Activated CD4-positive, alpha-beta memory T cell treated with anti-CD3 and anti-CD28 coated beads, Interleukin-2, amount 10 ng/mL, durations not matched to agents 7 days and 5 days (primary cell): Measurements from ENCODE around the gene THOC7. TPM values are rescaled to one million over a fixed set of nuclear protein-coding genes. Genes with fewer than 3 reads are reported as not detected.
A peak's percentile ranks its signal among the peaks of the same experiment; 100 is the strongest.

Experiments
- CTCF ChIA-PET: fragments of 350-600 bp; sonication (Branson Sonifier 250); formaldehyde crosslinking; loops from one replicate; lab custom pipeline; 2021; ENCODE audit warnings: antibody characterized with exemption, inconsistent platforms; lab: Charles Lee
- POLR2A ChIA-PET: fragments of 350-600 bp; sonication (Branson Sonifier 250); formaldehyde crosslinking; loops from one replicate; lab custom pipeline; 2021; ENCODE audit warnings: antibody characterized with exemption; lab: Charles Lee
- DNase-seq: peaks from one replicate; pipeline ENCODE4 v3.0.0-alpha.2; 2020
- H3K27ac Mint-ChIP-seq: one replicate; pipeline ENCODE4 v1.8.0; 2021; ENCODE audit warnings: mild to moderate bottlenecking, mixed read lengths
- H3K27me3 Mint-ChIP-seq: one replicate; pipeline ENCODE4 v1.8.0; 2021; ENCODE audit warnings: mixed read lengths
- H3K36me3 Mint-ChIP-seq: one replicate; pipeline ENCODE4 v1.8.0; 2021; ENCODE audit warnings: low read depth, mixed read lengths
- H3K4me1 Mint-ChIP-seq: one replicate; pipeline ENCODE4 v1.8.0; 2021; ENCODE audit warnings: mixed read lengths
- H3K4me3 Mint-ChIP-seq: one replicate; pipeline ENCODE4 v1.8.0; 2021; ENCODE audit warnings: mild to moderate bottlenecking, mixed read lengths
- H3K9me3 Mint-ChIP-seq: one replicate; pipeline ENCODE4 v1.8.0; 2021; ENCODE audit warnings: mixed read lengths
- total RNA-seq, 2 experiments: library from RNA; stranded (reverse); gene quantifications; one replicate each; pipeline ENCODE4 v1.2.3, GENCODE V29; 2021

THOC7 gene
- total RNA-seq, 2 experiments from 2014 or later, result 78.4 to 79.2 TPM

DNA sequence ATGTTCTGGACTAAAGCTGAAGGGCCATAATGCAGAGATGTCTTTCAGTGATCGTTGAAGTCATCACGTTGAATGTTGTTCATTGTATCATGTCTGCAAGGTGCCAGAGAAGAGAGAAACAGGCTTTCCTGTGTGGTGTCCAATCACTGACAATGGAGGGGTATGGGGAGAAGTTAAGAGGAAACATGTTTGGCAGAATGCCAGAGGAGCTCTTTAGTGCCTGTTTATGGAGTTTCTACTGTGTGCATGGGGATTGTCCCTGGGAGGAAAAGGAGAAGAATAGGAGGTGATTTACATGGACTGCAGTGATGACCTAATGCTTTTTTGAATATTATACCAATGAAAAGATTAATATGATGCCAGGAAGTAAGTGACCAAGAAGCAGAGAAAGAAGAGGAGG lies 36.9 kb upstream of the THOC7 start:
- no peak overlapping the region for H3K4me3 Mint-ChIP-seq
- ChIA-PET POLR2A (no interaction called here), CTCF (no interaction called here)
- peaks cover 31% of the 10 kb centered on the region for H3K4me1 Mint-ChIP-seq
- no peaks in the 10 kb centered on the region for H3K9me3 Mint-ChIP-seq
- peaks cover 52% of the 10 kb centered on the region for H3K36me3 Mint-ChIP-seq
- H3K27me3 Mint-ChIP-seq, result no peaks in the 10 kb centered on the region
- DNase-seq, result no peak
- H3K27ac Mint-ChIP-seq, result peak overlapping the region; percentile 1

DNA sequence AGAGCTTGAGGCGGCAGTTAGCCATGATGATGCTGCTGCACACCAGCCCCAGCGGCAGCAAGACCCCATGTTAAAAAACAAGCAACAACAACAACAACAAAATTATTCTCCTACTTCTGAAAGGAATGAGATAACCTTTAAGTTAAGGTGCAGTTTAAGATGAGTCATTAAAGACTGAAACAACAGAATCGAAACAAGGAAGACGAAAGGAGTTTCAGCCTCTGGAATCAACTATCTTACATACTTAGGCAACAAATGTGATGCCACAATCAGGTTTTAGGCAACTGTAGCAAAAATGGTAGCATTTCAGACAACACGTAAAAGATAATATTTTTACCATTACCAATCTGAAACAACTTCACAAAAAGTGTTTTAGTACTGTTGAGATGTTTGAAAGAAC lies 36.4 kb upstream of the THOC7 start:
- H3K27me3 Mint-ChIP-seq, result no peaks in the 10 kb centered on the region
- CTCF ChIA-PET, result no interaction called here

DNA sequence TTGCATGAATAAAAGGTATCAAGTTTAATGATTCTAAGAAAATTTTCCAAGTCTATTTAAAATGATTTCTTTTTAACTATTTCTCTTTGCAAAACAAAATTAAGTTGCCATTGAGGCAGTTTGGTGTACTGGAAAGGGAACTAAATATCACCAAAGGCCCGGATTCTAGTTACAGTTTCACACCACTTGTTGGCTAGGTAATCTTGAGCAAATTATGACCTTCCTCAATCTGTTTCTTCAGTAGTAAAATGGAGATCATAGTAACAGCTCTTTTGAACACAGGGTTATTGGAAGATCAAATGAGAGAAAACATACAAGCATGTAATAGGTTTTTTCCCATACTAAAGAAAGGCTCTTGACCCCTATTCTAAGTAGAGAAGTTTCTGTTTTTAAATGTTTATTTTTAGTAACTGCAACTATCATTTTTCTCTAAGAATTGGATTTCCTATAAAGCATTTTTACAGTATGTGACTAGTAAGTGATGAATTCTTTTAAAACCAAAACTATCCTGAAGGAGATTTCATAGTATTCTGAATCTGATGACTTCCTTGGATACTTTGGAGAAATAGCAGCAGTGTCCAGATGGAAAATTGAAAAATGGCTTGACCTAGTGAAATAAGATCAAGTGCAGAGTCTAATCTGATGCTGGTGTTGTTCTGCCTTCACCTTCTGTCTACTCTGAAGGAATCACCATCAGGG lies 32.9 kb upstream of the THOC7 start:
- Mint-ChIP-seq H3K27ac (no peak overlapping the region), H3K4me3 (no peak overlapping the region), H3K9me3 (no peaks in the 10 kb centered on the region), H3K4me1 (peaks cover 37% of the 10 kb centered on the region), H3K27me3 (no peaks in the 10 kb centered on the region), H3K36me3 (peaks cover 51% of the 10 kb centered on the region)
- ChIA-PET CTCF (no interaction called here), POLR2A (interaction anchor here (1.1 kb wide), 1 partner anchor 13 kb away, joined by 3 read pairs; no protein-coding TSS in a partner anchor)
- no peak for DNase-seq

More for the DNA sequence above, 36.4 kb upstream of the THOC7 start:
- no peaks in the 10 kb centered on the region for H3K9me3 Mint-ChIP-seq
- H3K4me1 Mint-ChIP-seq, result peaks cover 36% of the 10 kb centered on the region
- H3K4me3 Mint-ChIP-seq, result no peak overlapping the region
- peak overlapping the region; percentile 1 for H3K27ac Mint-ChIP-seq
- POLR2A ChIA-PET, result no interaction called here
- no peak for DNase-seq
- peaks cover 52% of the 10 kb centered on the region for H3K36me3 Mint-ChIP-seq

DNA sequence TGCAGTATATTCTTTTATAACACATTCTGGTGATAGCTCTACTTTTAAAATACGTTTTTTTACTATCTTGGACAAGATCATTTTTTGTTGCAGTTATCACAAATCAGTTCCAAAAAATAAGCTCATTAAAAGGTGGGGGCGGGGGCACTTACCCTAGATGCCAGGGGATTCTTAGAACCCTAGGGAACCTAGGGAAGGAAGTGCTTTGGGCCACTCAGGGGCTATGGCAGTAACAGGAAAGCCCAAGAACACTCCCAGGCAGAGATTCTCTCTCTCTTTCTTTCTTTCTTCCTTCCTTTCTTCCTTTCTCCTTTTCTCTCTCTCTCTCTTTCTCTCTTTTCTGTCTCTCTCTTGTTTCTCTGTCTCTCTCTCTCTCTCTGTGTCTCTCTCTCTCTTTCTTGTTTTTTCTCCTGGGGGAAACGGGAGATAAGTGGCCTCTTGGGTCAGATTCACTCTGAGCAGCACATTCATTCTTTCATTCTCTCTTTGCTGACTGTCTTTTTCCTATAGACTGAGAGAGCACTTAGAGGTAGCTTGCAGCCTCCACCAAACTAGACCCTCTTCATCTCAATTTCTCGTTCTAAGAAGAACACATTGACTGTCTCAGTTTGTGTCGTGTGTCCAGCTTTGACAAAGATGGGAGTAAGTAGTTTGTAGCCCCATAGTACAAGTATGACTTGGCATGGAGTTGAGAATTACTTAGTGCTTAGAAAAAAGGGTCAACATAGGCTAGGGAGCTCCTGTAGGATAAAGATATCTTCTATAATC lies 32.0 kb upstream of the THOC7 start:
- peaks cover 34% of the 10 kb centered on the region for H3K4me1 Mint-ChIP-seq
- no peaks in the 10 kb centered on the region for H3K9me3 Mint-ChIP-seq
- H3K36me3 Mint-ChIP-seq, result peaks cover 48% of the 10 kb centered on the region
- H3K4me3 Mint-ChIP-seq, result no peak overlapping the region
- POLR2A ChIA-PET, result no interaction called here
- DNase-seq, result no peak
- H3K27ac Mint-ChIP-seq, result no peak overlapping the region
- CTCF ChIA-PET, result interaction anchor here (0.6 kb wide), 1 partner anchor 363 kb away, joined by 3 read pairs; no protein-coding TSS in a partner anchor
- no peaks in the 10 kb centered on the region for H3K27me3 Mint-ChIP-seq

DNA sequence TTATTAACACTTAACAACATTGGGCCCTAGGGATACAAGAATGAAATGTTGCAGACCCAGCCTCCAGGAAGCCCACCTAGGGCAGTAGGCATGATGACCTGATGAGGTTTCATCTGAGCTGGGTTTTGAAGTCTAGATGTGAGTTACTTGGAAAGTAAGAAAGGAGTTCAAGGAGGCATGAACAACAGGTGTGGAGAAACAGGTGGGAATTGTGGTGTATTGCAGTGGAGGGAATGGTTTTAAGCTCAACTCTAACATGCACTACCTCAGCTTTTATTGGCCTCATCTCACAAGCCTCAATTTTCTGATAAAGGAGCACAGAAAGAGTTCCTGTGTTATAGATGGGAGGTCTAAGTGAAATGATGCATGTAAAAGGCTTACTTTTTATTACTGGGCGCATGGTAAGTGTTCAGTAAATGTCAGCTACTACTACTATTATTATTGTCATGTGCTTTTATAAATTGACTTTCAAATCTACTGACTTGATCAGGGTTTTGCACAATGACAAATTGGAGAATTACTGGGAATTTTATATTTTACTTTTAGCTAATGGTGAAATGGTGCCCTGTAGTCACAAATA lies 29.3 kb upstream of the THOC7 start:
- CTCF ChIA-PET, result no interaction called here
- POLR2A ChIA-PET, result interaction anchor here (1.0 kb wide), 1 partner anchor 17 kb away, joined by 5 read pairs; no protein-coding TSS in a partner anchor
- Mint-ChIP-seq H3K36me3 (peaks cover 29% of the 10 kb centered on the region), H3K27me3 (no peaks in the 10 kb centered on the region), H3K4me3 (no peak overlapping the region), H3K9me3 (no peaks in the 10 kb centered on the region), H3K4me1 (peaks cover 21% of the 10 kb centered on the region), H3K27ac (no peak overlapping the region)
- no peak for DNase-seq

DNA sequence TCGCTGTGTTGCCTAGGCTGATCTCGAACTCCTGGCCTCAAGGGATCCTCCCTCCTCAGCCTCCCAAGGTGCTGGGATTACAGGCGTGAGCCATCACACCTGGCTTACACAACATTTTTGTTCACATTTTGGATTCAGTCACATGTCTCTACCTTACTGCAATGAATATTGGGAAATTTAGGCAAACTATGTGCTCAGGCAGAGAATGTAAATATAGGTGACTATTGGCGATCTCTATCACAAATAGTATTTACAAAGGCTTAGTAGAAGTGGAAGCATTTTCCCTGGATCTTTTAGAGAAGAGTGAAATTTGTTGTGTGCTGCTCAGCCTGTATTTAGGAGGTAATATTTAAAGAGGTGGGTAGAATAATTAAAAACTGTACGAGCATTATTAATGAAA lies 27.9 kb upstream of the THOC7 start:
- DNase-seq, result no peak
- ChIA-PET POLR2A (no interaction called here), CTCF (no interaction called here)
- no peak overlapping the region for H3K4me3 Mint-ChIP-seq
- H3K27ac Mint-ChIP-seq, result no peak overlapping the region
- no peaks in the 10 kb centered on the region for H3K9me3 Mint-ChIP-seq
- peaks cover 28% of the 10 kb centered on the region for H3K4me1 Mint-ChIP-seq
- no peaks in the 10 kb centered on the region for H3K27me3 Mint-ChIP-seq
- H3K36me3 Mint-ChIP-seq, result peaks cover 25% of the 10 kb centered on the region

DNA sequence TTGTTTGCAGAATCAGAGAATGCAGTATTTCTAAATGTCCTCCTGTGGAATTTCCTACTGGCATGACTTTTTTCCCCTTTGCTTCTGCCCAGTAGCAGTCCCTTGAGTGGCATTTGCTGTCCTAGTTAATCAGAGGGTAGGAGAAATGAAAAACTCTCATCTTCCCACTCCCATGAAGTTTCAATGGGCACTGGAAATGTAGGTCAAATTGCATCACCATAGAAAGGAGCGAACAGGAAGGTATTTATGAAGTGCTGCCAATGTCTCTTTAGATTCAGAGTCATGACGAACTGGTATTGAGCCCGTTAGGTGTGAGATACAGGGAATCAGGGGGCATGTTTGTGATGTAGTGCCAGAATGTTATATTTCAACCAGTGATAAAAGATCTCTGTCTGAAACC lies 23.3 kb upstream of the THOC7 start:
- Mint-ChIP-seq H3K4me3 (no peak overlapping the region), H3K4me1 (peaks cover 19% of the 10 kb centered on the region), H3K27me3 (no peaks in the 10 kb centered on the region), H3K9me3 (no peaks in the 10 kb centered on the region), H3K27ac (no peak overlapping the region), H3K36me3 (peaks cover 24% of the 10 kb centered on the region)
- DNase-seq, result no peak
- ChIA-PET CTCF (no interaction called here), POLR2A (interaction anchor here (0.5 kb wide), 1 partner anchor 11 kb away, joined by 3 read pairs; no protein-coding TSS in a partner anchor)

DNA sequence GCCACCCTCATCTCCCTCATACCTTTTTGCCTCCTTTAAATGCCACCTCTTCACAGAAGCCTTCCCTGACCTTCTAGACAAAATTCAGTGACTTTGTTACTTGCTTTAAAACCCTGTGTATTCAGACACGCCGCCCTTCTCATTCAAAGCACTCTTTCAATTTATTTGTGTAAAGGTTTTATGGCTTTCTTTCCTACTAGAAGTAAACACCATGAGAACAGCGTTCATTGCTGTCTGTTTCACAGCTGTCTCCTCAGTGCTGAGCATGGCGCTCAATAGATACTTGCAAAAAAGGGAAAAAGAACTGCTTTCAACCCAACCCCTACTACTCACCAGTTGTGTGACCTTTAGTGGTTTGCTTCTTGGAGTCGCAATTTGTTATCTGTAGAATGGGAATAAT lies 17.0 kb upstream of the THOC7 start:
- POLR2A ChIA-PET, result no interaction called here
- Mint-ChIP-seq H3K4me1 (peaks cover 37% of the 10 kb centered on the region), H3K4me3 (no peak overlapping the region), H3K9me3 (no peaks in the 10 kb centered on the region), H3K36me3 (peaks cover 24% of the 10 kb centered on the region), H3K27ac (no peak overlapping the region), H3K27me3 (no peaks in the 10 kb centered on the region)
- no peak for DNase-seq
- CTCF ChIA-PET, result no interaction called here

DNA sequence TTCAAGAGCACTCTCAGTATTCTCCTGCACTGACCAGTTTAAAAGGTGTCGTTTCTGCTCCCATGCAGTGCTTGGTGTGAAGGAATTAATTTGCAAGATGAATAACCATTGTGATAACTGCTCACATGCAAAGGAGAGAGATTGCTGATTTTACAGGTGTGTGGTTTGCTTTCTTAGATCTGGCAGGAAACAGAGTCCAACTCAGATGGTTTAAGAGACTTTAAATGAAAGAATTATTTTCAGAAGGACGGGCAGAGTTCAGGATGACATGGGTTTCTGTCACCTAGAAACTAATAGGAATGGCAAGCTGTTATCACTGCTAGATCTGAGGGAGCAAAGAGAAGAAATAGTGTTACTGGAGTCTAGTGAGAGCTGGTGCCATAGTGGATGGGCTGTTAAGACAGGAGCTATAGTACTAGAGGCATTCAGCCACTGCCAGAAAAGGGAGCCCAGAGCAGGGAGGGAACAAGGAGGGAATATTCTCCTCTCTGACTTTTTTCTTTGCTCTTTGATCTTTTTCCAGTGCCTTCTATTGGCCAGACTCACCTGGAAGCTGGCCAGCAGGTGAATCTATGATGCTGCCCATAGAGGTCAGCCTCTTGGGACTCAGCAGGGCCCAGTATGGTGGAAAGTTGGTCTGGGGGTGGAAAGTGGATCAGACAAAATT lies 14.9 kb upstream of the THOC7 start:
- H3K4me3 Mint-ChIP-seq, result no peak overlapping the region
- ChIA-PET POLR2A (interaction anchor here (0.8 to 0.9 kb wide), 2 partner anchors 10 to 31 kb away, joined by 3 read pairs; no protein-coding TSS in a partner anchor), CTCF (no interaction called here)
- peaks cover 37% of the 10 kb centered on the region for H3K4me1 Mint-ChIP-seq
- H3K36me3 Mint-ChIP-seq, result peaks cover 21% of the 10 kb centered on the region
- H3K9me3 Mint-ChIP-seq, result no peaks in the 10 kb centered on the region
- DNase-seq, result no peak
- H3K27ac Mint-ChIP-seq, result peak overlapping the region; percentile 3
- H3K27me3 Mint-ChIP-seq, result no peaks in the 10 kb centered on the region

DNA sequence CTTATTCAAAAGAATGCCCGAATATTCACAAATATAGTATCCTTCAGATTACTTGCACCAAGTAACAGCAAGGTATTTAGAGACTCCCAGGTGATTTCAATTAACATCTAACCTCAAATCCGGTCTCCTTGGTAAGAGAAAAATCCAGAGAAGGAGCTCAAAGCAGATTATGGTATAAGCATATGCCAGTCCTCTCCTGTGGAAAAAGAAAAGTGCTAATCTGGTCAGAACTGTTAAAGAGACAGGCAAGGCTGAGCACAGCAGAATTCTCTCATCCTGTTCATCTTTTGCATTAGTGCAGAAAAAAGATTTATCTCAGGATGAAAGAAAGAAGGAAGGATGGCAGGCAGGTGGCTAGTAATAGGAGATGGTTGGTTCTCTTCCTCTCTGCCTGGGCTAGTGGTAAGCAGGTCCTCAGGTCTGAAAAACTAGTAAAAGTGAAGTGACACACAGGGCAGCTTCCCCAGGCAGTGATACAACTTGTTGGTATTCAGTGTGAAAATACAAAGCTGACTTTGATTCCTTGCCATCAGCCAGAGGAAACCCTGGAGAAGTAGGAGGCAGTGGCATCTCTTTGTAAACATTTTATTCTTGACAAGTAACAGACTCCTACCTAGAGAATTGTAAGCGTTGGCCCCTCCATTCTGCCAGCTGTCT lies 14.3 kb upstream of the THOC7 start:
- POLR2A ChIA-PET, result interaction anchor here (0.8 to 0.9 kb wide), 2 partner anchors 10 to 32 kb away, joined by 3 read pairs; no protein-coding TSS in a partner anchor
- H3K4me1 Mint-ChIP-seq, result peaks cover 37% of the 10 kb centered on the region
- H3K9me3 Mint-ChIP-seq, result no peaks in the 10 kb centered on the region
- CTCF ChIA-PET, result no interaction called here
- no peak overlapping the region for H3K4me3 Mint-ChIP-seq
- DNase-seq, result no peak
- H3K27ac Mint-ChIP-seq, result no peak overlapping the region
- H3K27me3 Mint-ChIP-seq, result no peaks in the 10 kb centered on the region
- peaks cover 21% of the 10 kb centered on the region for H3K36me3 Mint-ChIP-seq

DNA sequence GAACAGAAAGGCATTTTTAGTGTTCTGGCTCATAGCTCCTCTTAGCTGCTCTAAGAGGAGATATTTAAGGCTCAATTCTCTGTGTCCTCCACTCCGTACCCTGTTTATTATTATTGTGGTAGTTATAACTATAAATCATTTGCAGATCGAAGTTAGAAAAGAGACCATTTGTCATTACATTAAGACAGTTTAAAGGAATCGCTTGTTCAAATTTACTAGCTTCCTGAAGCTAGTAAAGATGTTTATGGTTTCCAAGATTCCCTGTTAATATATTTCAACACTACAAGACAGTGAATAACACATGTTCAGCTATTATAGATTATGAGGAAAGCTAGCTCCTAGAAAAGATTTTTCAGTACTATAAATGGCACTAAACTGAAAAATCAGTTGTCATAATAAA lies 12.7 kb upstream of the THOC7 start:
- Mint-ChIP-seq H3K4me1 (peaks cover 43% of the 10 kb centered on the region), H3K27me3 (no peaks in the 10 kb centered on the region), H3K27ac (no peak overlapping the region), H3K9me3 (no peaks in the 10 kb centered on the region), H3K36me3 (peaks cover 19% of the 10 kb centered on the region), H3K4me3 (no peak overlapping the region)
- no peak for DNase-seq
- ChIA-PET POLR2A (interaction anchor here (1.2 kb wide), 1 partner anchor 12 kb away, joined by 7 read pairs; the partner anchor contains the start of genes ATXN7 and THOC7), CTCF (no interaction called here)

DNA sequence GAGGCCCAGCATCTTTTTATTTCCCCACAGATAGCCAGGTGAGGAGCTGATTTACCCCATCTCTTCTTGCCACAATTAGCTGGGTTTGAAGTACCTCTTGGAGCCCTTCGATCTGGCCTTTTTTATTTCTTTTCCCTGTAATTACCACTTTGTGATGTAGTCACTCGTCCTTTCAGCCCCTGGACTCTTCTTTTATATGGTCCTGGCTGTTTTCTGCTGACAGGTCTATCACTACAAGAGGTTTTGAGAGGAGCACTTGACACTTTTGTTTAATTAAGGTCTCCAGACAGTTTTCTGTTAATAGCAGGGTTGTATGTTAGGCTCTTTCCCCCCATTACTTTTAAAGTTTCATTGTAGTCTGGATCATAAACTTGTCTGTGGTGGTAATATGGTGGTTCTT lies 11.9 kb upstream of the THOC7 start:
- Mint-ChIP-seq H3K27me3 (no peaks in the 10 kb centered on the region), H3K4me3 (no peak overlapping the region), H3K9me3 (no peaks in the 10 kb centered on the region), H3K36me3 (peaks cover 21% of the 10 kb centered on the region), H3K27ac (no peak overlapping the region), H3K4me1 (peaks cover 42% of the 10 kb centered on the region)
- CTCF ChIA-PET, result no interaction called here
- no peak for DNase-seq
- POLR2A ChIA-PET, result no interaction called here
